NCI-H460 (cell line): ENCODE data around the gene DCAF4. TPM values are rescaled to one million over a fixed set of nuclear protein-coding genes. Genes with fewer than 3 reads are reported as not detected.
A peak's percentile ranks its signal among the peaks of the same experiment; 100 is the strongest.
"Not testable (repeated sequence)": the region's sequence is repeated elsewhere in the genome, so short reads cannot be mapped to it uniquely, and the experiment has no call there.

Experiments used
- DNase-seq: peaks from one replicate; pipeline ENCODE4 v3.0.0-alpha.2; 2016; ENCODE audit warnings: low read depth; ENCODE audit errors: extremely low read depth
- total RNA-seq: library from RNA; depleted of rRNA; stranded (reverse); fragments of >200 nt; shearing (Covaris generic); gene quantifications from 2 replicates; pipeline ENCODE4 v1.2.3, GENCODE V29; 2014

DCAF4 gene
- total RNA-seq, 1 experiment from 2014 or later = 18.8 TPM

- no peak for DNase-seq
Observed at GRCh38 chr14:72929316-72930080, 3.2 kb downstream of the DCAF4 start.

DNA sequence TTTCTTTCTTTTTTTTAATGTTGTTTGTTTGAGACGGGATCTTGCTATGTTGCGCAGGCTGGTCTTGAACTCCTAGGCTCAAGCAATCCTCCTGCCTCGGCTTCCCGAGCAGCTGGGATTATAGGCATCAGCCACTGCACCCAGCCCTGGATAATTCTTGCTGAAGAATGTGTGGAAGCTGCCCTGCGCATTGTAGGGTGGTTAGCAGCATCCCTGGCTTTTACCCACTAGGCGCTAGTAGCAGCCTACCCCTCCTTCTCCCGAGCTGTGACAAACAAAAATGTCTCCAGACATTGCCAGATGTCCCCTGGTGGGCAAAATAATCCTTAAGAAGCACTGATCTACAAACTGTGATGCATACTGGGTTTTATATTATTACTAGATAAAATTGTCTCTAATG, 6.6 kb downstream of the DCAF4 start:
- no peak for DNase-seq

GRCh38 chr14:72939630-72940029, 13.4 kb downstream of the DCAF4 start:
- DNase-seq = no peak

DNA sequence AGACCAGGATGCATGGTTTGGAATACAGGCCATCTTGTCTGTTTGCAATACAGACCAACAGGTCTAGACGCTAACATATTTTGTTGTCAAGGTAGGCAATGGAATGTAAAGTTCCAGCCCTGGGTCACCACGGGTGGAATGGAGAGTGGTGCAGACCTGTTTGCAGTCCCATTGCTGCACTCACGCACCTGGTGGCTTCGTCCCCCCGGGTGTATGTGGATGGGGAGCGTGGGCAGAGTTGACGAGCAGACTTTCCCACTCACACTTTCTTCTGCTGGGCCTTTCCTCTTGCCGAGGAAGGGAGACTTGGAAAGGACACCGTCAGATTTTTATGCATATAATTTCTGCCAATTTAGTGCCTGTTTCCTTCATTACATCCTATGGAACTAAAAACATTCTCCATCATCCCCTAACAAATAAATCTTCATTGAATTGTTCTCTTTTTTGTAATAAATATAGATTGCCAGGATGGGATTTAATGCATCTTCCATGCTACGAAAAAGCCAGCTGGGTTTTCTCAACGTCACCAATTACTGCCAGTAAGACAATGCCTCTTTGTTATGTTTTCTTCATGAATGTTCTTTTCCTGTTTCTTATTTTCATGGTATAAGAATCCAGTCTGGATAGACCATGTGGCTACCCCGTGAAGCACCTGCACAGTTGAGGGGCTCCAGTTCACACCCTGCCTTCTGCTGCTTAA, 15.2 kb downstream of the DCAF4 start:
- DNase-seq = no peak

DNA sequence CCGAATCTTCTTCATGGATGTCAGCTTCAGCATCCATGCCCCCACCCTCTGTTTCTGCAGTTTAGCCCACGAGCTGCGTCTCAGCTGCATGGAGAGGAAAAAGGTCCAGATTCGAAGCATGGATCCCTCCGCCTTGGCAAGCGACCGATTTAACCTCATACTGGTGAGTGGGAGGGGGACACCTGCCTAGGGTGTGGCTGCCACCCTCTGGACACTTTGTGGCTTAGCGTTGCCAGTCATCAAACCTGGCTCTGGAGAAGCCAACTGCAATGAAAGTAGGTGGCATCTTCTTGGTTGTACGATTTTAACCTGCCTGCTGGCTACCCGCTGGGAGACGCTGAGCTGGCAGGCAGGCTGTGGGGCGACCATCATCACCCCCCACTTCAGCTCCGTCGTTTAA, 16.7 kb downstream of the DCAF4 start:
- no peak for DNase-seq

GRCh38 chr14:72943876-72944430, 17.7 kb downstream of the DCAF4 start:
- no peak for DNase-seq

GRCh38 chr14:72945356-72946027, 19.2 kb downstream of the DCAF4 start:
- no peak for DNase-seq

DNA sequence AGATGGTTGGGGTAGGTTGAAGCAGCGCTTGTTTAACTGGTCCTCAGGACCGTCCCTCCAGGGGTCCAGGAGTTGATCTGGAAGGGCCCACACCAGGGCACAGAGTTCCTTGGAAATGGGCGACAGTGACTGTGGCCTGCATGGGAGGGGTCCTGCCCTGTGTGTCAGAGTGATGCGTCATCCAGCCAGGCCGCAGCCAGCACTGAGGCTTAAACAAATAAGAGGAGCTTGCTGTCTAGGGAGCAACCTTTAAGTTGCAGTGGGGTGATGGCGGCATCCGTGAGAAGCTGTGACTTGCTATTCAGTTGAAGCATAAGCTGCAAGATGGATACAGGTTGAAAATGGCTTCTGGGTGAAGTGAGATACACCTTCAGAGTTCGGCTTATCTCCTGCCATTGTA, 20.2 kb downstream of the DCAF4 start:
- DNase-seq = no peak

DNA sequence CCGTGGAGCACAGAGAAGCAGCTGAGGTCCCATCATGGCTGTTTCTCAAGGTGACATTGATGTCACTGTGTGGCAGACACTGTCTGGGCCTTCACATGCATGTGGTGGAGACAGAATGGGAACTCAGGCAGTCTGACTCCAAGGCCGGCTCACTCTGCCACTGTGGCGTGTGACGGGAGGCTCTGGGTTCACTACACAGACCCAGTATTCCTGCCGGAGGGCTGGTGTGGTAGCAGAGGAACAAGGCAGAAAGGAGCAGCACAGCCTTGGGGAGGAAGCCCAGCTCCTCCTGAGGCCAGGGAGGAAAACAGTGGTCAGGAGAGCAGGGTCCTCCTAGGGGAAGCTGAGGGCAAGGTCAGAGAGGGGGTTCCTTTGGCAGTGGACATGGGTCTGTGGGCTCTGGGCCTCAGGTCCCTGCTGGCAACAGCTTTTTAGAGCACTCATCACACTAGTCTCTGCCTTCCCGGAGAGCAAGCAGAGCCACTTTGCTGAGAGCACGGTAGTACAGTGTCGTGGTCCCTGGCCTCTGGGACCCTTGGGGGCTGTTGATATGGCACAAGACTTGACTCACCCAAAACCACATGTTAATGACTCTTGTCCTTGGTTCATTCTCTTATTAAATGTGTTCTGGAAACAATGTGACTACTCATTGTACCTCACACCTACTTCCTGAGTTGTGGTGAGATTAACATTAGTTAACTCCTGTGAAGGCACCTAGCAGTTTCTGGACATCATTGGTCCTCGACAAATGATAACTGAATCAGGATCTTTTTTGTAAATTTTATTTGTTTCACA, 21.3 kb downstream of the DCAF4 start:
- no peak for DNase-seq

GRCh38 chr14:72948481-72949138, 22.3 kb downstream of the DCAF4 start:
- DNase-seq = peak; percentile 46

DNA sequence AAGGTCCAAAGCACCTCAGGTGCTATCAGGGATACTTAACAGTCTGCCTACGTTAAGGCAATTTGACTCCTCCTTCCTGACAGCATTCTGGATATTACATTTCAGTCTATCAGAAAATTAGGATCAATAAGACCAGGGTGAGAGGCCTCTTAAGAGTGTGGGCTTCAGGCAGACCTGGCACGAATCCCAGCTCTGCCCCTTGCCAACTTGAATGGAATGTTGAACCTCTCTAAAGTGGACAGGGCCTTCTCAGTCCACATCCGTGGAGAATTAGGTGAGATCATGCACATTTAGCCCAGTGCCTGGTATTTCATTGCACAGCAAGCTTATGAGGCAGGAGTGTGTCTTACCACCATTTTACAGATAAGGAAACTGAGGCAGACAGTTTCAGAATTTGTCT, 25.9 kb downstream of the DCAF4 start:
- no peak for DNase-seq

- not testable (repeated sequence) for DNase-seq
Observed at GRCh38 chr14:72956741-72957140, 30.5 kb downstream of the DCAF4 start.

- DNase-seq = no peak
Observed at GRCh38 chr14:72957213-72957612, 30.9 kb downstream of the DCAF4 start.

GRCh38 chr14:72958548-72958947, 32.3 kb downstream of the DCAF4 start:
- DNase-seq = no peak

DNA sequence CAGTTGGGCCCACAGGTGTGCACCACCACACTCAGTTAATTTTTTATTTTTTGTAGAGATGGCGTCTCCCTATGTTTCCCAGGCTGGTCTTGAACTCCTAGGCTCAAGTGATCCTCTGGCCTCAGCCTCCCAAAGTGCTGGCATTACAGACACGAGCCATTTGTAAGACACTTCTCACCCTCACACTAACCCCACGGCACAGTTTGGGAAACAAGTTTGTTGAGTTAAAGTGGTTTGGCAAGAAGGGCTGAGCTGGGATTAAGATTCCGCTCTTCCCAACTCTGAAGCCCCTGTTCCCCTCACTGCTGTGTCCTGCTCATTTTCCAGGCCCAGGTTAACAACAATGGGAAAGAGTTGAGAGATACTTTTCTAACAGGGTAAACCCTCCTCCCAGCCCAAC, 34.8 kb downstream of the DCAF4 start:
- not testable (repeated sequence) for DNase-seq

DNA sequence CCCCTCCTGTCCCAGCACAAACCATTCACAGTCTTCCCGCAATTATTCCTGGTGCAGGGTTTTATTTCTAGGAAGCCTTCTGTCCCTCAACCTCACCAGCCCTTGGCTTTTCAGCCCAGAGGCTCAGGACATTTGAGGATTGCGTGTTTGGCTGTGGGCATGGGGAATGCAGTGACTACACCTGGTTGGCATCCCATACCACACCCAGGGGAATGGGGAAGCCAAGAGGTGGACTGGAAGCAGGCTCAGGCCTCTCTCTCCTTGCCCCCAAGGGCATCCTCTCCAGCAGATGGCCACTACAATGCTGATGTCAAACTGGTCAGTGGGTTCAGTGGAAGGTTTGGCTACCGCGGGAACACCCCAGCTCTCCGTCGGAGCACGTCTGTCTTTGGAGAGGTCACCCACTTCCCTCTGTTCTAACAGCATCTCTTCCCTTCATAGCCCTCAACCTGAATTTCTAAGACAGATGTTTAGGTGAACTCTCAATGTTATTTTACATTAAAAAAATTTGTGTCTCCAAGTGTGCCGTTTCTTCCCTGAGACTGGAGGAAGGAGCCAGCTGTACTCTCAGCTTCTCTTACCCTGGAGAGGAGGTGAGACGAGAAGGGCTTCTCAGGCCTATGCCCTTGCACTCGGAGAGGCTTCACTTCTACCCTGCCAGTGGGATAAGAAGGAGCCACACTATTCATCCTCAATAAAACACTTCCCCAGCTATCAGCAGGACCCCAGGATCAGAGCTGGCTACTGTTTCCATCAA, 35.5 kb downstream of the DCAF4 start:
- no peak for DNase-seq

- not testable (repeated sequence) for DNase-seq
Observed at GRCh38 chr14:72962336-72962754, 36.1 kb downstream of the DCAF4 start.

- no peak for DNase-seq
Observed at GRCh38 chr14:72962829-72963312, 36.6 kb downstream of the DCAF4 start.

- no peak for DNase-seq
Observed at GRCh38 chr14:72965249-72965648, 39.0 kb downstream of the DCAF4 start.
